HuH-7.5 (cell line): ENCODE measurements around the gene IL34.

Experiments
- DNase-seq: peaks from one replicate; pipeline ENCODE4 v3.0.0; 2011; ENCODE audit warnings: low spot score

IL34 gene

DNA sequence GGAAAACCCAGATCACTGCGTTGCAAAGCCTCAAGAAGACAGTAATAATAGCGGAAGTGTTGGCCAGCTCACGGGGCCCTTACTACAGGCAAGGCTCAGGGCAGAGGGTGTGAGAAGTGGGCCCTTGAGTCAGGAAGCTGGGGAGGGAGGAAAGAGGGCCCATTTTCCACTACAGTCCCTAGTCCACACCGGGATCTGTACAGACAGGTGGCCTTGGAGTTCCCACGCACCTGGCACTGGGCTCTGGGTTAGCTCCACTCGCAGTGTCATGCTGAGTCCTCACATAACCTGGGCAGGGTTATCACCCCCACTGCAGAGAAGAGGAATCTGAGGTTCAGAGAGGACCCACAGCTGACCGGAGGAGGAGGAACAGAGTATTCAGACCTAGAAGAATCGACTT is 56.3 kb downstream of the IL34 start:
- no peak for DNase-seq

DNA sequence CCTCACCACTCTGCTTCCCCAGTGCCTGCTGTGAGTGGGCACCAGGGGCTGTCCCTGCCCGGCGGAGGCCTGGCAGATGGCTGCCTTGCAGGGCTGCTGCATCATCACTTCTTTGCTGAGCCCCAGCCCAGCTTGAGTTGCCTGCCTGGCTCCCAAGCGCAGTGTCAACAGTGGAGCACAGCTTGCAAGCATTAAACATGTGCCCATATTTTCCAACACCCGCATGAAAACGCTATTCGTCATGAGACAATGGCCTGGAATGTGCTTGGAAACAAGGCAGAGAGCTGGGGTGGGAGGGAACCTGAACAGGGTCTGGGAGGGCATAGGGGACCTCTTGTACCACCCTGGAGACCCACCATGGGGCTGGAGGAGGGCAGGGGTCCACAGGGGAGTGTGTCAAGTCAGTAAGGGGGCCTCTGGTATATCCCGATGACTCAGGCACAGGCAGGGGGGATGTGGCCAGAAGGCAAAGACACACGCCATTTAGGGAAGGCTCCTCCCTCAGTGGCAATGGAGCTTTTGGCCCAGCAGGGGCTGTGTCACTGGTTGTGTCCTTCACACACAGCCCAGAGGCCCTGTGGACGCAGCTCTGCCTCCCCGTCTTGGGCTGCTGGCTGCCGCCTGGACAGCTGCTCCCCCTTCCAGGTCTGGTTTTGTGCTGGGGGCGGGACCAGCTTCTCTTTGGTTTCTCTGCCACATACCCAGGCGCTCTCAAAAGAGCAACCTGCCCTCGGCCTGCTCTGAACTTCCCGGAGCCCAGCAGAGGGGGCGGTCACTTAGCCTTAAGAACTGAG is 56.9 kb downstream of the IL34 start:
- no peak for DNase-seq

DNA sequence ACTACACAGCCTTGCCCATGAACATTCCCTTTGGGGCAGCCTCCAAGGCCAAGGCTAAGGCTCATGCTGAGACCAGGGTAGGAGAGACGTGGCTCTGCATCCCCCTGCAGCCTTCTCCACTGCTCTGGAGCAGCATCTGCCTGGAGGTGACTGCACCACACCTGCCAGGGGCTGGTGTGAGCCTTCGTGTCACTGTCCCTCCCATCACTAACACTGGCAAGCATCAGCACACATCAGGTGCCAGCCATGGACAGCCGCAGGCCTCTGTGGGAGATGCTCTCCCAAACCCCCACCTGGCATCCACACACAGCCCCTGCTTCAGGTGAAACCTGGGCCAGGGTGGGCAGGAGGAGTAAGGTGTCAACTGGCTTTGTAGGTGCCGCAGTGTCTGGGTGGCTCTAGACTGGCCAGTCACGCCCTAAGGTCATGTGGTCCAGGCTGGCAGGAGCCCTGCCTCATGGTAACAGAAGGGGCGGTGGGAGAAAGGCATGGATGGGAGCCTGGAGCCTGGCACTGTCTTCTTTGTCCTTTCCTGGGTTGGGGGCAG is 57.5 kb downstream of the IL34 start:
- DNase-seq = no peak

DNA sequence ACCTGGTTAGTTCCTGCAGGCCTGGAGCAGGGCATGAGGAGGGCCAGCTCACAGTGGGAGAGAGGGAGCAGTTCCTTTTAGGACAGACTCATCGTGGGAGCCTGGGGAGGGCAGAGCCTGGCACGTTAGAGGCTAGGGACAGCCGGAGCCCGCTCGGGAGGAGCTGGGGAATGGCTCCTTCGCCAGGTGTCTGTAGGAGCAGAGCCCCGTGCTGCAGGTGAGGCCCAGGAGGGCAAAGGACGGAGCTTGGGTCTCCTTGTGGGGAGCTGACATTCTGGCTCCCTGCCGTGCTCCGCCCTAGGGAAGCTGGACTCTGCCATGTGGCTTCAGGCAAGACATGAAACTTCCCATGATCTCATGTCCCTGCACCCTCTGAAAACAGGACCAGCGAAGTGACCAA is 58.2 kb downstream of the IL34 start:
- no peak for DNase-seq

DNA sequence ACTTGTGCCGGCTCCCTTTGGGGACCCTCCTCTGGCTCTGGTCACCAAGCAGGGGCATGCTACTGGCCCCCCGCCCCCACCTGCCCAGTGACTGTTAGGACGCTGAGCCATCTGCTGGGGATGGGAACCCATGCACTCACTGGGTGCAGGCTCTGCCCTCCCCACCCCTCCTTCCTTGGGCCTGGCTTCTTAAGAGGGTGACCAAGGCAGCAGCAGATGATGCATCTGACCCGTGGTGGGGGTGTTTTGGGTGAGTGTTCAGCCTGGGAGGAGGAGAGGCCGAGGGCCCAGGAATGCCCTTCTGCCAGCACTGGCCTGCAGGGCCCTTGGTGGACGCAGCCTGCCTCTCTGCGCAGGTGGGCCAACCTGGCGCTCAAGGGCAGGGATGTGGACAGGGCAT is 58.7 kb downstream of the IL34 start:
- no peak for DNase-seq

DNA sequence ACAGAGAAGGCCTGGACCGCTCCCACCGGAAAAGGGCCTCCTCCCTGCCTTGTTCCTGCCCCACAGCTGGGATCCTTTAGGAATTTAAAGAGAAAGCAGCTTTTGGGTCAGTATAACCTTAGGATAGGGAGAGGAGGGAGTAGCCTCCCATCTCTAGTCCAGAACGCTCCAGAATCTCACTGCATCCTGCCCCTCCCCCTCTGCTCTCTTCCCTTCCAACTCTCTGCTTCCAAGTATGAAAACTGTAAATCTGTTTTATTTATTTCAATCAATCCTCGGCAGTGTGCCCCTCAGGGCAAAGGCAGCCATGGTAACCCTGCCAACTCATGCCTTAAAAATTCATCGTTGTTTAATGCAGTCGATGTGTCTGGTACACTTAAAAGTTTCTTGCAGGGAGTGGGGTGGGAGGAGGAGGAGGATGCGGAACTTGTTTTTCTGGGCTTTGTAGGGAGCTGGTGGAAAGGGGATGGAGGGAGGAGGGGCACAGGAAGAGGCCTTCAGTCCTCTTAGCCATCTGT is 60.6 kb downstream of the IL34 start:
- no peak for DNase-seq

DNA sequence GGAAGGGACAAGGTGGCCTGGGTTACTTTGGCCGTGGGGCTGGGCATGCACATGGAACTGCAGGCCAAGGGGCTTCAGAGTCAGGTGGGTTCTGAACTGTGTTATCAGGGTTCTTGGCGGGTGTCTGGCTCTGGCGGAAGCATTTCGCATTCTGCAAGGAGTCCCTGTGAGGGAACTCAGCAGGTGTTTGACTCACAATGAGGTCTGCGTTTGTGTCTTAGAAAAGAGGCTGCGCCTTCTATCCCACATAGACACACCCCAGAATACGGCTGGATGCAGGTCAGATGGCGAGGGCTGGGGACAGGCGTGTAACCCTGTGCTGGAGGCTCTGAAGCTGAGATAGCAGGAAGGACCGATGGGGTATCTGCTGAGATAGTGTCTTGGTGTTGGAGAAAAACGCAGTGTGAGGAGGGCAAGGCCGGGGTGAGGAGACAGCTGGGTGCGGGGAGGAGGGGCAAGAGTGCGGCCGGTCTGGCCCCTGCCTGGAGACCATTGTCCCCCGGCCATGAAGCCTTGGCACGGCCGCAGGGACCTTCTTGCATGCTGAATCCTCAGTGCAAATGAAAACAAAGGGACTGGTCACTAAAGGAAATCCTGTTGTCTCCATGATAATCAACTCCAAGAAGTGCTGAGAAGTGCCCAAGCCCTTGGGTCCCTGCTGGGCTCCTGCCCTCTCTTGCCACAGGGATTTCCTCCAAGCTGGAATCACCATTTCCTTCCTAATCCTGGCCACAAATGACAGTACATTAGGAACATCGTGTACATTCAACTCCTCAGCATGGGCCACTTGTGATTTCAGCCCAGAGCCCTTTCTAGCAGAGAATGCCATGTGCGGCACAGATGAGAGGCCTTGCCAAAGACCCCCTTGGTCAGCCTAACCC is 62.2 kb downstream of the IL34 start:
- no peak for DNase-seq

DNA sequence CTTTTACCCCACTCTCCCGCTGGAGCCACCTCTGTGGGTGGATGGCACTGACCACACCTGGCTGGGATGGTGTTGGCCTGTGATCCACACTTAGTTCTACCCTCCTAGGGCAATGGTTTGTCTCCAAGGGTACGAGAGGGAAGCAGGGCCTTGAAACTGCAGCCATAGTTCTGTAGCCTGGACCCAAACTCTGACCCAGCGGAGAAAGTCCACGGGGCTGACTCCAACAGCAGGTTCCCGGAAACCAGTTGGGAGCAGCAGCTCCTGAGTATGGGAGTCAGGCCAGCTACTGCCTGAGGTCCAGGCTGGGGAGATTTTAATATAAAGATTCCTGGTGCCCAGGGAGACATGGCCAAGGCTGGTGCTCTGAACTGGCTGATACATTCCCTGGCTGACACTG is 63.1 kb downstream of the IL34 start:
- DNase-seq = no peak

DNA sequence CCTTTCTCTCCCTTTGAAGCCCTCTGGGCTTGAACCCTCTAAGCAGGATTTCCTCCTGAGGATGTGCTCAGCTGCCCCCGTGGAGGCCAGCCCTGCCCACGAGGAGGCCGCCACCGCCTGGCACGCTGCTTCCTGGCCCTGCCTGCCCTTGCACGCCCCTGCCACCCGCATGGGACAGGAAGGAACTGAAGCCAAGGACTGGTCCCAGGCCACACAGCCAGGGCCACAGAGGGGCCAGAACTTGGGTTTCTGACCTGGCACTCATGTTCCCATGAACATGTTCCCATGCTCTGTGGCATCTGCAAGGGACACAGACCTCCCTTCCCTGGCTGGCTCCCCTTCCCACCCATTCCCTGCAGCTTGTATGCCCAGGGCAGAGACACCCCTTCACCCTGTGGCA is 63.6 kb downstream of the IL34 start:
- no peak for DNase-seq
